Measurements from ENCODE around the gene SNX13. TPM values are rescaled to one million over a fixed set of nuclear protein-coding genes. Genes with fewer than 3 reads are reported as not detected.

Gene SNX13
- total and polyA plus RNA-seq, 8 donors = 36.1 to 51.4 (median 43.2) TPM

GRCh38 chr7:17971411-17971810, 31.1 kb upstream of the SNX13 start:
- Histone ChIP-seq H3K9me3 (no peaks in the 10 kb centered on the region), H3K36me3 (no peaks in the 10 kb centered on the region), H3K4me1 (no peaks in the 10 kb centered on the region), H3K27me3 (no peaks in the 10 kb centered on the region), H3K27ac (no peak overlapping the region), H3K4me3 (no peak overlapping the region)
- DNase-seq (peak in 1 of 4 donors; percentile 10), ATAC-seq (no peak)
- TF ChIP-seq, protein P1, sequence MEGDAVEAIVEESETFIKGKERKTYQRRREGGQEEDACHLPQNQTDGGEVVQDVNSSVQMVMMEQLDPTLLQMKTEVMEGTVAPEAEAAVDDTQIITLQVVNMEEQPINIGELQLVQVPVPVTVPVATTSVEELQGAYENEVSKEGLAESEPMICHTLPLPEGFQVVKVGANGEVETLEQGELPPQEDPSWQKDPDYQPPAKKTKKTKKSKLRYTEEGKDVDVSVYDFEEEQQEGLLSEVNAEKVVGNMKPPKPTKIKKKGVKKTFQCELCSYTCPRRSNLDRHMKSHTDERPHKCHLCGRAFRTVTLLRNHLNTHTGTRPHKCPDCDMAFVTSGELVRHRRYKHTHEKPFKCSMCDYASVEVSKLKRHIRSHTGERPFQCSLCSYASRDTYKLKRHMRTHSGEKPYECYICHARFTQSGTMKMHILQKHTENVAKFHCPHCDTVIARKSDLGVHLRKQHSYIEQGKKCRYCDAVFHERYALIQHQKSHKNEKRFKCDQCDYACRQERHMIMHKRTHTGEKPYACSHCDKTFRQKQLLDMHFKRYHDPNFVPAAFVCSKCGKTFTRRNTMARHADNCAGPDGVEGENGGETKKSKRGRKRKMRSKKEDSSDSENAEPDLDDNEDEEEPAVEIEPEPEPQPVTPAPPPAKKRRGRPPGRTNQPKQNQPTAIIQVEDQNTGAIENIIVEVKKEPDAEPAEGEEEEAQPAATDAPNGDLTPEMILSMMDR (IDR thresholded peaks at IDR 0.05) = peak in 1 of 2 donors; percentile 14
- intact Hi-C loops (cut with DNase I) = no loop called here

GRCh38 chr7:17968791-17969715, 28.8 kb upstream of the SNX13 start:
- no peak overlapping the region for H3K27ac ChIP-seq
- H3K9me3 ChIP-seq = no peaks in the 10 kb centered on the region
- TF ChIP-seq, protein P1 (IDR thresholded peaks at IDR 0.05) = no peak
- DNase-seq = no peak
- no peak overlapping the region for H3K4me3 ChIP-seq
- H3K27me3 ChIP-seq = no peaks in the 10 kb centered on the region
- H3K36me3 ChIP-seq = no peaks in the 10 kb centered on the region
- peak; percentile 34 for ATAC-seq
- intact Hi-C loops (cut with DNase I) = no loop called here
- no peaks in the 10 kb centered on the region for H3K4me1 ChIP-seq

DNA sequence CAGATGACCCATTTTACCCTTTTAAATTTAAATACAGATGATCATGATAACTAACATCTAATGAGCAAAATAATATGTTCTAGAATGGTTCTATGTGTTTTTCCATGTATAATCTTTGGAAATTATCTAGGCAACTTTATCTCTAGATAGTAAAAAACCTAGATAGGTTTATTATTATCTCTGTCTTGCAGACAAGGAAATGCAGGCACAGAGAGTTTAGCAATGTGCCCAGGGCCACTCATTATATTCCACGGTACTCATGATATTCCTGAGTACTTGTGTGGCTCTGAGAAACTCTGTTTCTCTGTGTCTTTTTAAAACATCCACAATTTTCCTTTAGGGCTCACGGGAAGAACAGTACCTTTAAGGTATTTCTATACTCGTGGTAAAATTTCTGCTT, 26.4 kb upstream of the SNX13 start:
- DNase-seq (no peak), ATAC-seq (no peak)
- no peak overlapping the region for H3K4me3 ChIP-seq
- TF ChIP-seq, protein P1 (IDR thresholded peaks at IDR 0.05) = no peak
- H3K4me1 ChIP-seq = no peaks in the 10 kb centered on the region
- intact Hi-C loops (cut with DNase I) = no loop called here
- no peak overlapping the region for H3K27ac ChIP-seq
- H3K9me3 ChIP-seq = no peaks in the 10 kb centered on the region
- H3K27me3 ChIP-seq = no peaks in the 10 kb centered on the region
- no peaks in the 10 kb centered on the region for H3K36me3 ChIP-seq

DNA sequence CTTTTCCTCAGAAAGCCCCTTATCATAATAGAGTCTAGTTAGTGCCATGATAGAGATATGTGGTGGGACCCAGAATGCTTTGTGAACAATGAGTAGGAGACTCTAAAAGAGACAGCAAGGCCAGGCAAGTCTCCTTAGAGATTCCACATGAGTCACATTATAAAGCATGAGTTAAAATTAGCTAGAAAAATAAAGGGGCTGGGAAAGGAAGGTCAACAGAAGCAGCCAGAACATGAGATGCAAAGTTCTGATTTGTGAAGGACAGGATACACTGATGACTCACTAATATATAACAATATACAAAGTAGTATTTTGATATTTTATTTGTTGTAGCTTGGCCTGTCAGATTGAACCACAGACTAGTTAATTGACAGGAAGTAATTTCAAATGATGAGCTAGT, 25.3 kb upstream of the SNX13 start:
- no peaks in the 10 kb centered on the region for H3K4me1 ChIP-seq
- H3K4me3 ChIP-seq = no peak overlapping the region
- H3K9me3 ChIP-seq = no peaks in the 10 kb centered on the region
- H3K36me3 ChIP-seq = no peaks in the 10 kb centered on the region
- no peak overlapping the region for H3K27ac ChIP-seq
- DNase-seq = no peak
- intact Hi-C loops (cut with DNase I) = no loop called here
- ATAC-seq = no peak
- H3K27me3 ChIP-seq = no peaks in the 10 kb centered on the region
- TF ChIP-seq, protein P1 (IDR thresholded peaks at IDR 0.05) = no peak

GRCh38 chr7:17963281-17963680, 23.0 kb upstream of the SNX13 start:
- DNase-seq = no peak
- Histone ChIP-seq H3K4me1 (no peaks in the 10 kb centered on the region), H3K36me3 (no peaks in the 10 kb centered on the region), H3K27ac (no peak overlapping the region), H3K4me3 (no peak overlapping the region), H3K9me3 (no peaks in the 10 kb centered on the region), H3K27me3 (no peaks in the 10 kb centered on the region)
- ATAC-seq = no peak
- TF ChIP-seq, protein P1 (IDR thresholded peaks at IDR 0.05) = no peak
- intact Hi-C loops (cut with DNase I) = no loop called here

Data from left lung (tissue), 10 donors.